Skeletal muscle tissue (tissue), 4 donors: ENCODE results near the gene NEURL1B. TPM values are rescaled to one million over a fixed set of nuclear protein-coding genes. Genes with fewer than 3 reads are reported as not detected.

Experiments
- H3K27ac ChIP-seq: one replicate; pipeline ENCODE4 v1.7.0; 2013; ENCODE audit warnings: mild to moderate bottlenecking, low read depth, low read length, inconsistent platforms
- H3K27me3 ChIP-seq, 3 donors: one replicate each; pipeline ENCODE4 v1.7.0; 2013; ENCODE audit warnings: low read length in 3 of 3; ENCODE audit not compliant: control insufficient read depth in 3 of 3, insufficient read depth in 3 of 3
- H3K36me3 ChIP-seq, 3 donors: one replicate each; pipeline ENCODE4 v1.7.0; 2013; ENCODE audit warnings: low read length in 3 of 3; ENCODE audit not compliant: control insufficient read depth in 3 of 3, insufficient read depth in 3 of 3
- H3K4me1 ChIP-seq, 3 donors: one replicate each; pipeline ENCODE4 v1.7.0; 2013; ENCODE audit warnings: low read length in 3 of 3, mild to moderate bottlenecking in 3 of 3; ENCODE audit not compliant: control insufficient read depth in 3 of 3, insufficient read depth in 3 of 3
- H3K4me3 ChIP-seq, 3 donors: one replicate each; pipeline ENCODE4 v1.7.0; 2013; ENCODE audit warnings: low read length in 3 of 3
- H3K9ac ChIP-seq, 3 donors: one replicate each; pipeline ENCODE4 v1.7.0; 2013; ENCODE audit warnings: low read length in 3 of 3, mild to moderate bottlenecking in 3 of 3, moderate library complexity in 2 of 3, low read depth in 1 of 3
- H3K9me3 ChIP-seq, 3 donors: one replicate each; pipeline ENCODE4 v1.7.0; 2013; ENCODE audit warnings: low read length in 3 of 3; ENCODE audit not compliant: control insufficient read depth in 3 of 3
- total RNA-seq: library from RNA; depleted of rRNA; stranded (reverse); fragments of >200 nt; gene quantifications from one replicate; pipeline ENCODE4 v1.2.3, GENCODE V29; 2014
- donor health status: Osteomylitis.

NEURL1B gene
- total RNA-seq, 1 donor from 2014 or later = 23.0 TPM

DNA sequence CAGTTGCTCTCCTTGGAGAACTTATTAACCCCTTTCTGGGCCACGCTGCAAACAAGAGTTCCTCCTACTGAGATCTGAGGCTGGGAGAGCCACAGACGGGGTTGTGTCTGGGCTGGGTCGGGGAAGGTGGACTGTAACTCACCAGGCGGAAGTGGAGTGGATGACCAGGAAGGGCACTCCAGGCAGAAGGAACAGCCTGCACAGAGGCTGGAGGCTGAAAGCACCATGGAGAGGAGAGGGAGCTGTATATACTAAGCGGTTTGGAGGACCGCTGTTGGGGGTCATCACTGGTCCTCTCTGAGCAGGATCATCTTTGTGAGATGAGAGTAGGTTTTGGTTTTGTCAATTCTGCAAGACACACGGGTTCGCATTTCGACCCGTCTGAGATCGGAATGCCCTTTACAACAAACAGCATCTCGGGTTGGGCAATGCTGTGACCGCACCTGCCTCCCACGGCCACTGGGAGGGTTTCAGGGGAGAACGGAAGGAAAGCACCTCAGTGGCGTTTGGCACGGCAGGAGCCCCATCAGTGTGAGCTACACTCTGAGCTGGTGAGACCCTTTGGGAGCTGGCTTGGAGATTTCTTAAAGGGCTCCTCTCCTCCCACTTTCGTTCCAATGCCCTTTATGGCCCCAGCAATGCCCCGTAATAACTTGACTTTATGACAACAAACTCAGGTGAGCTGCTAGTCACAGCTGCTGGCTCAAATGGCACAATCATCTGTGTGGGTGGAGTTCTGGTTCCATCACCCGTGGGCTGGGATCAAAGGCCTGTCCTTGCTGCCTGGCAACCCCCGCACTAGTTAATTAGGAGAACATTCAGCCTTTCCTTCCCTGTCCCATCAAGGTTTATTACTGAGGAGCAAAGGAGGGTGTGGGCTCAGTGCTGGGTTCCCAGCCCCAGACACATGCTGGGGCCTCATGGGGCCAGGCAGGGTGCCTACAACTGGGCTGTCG, 18.7 kb upstream of the NEURL1B start:
- no peaks in the 10 kb centered on the region for H3K9me3 ChIP-seq
- no peak overlapping the region for H3K27ac ChIP-seq

DNA sequence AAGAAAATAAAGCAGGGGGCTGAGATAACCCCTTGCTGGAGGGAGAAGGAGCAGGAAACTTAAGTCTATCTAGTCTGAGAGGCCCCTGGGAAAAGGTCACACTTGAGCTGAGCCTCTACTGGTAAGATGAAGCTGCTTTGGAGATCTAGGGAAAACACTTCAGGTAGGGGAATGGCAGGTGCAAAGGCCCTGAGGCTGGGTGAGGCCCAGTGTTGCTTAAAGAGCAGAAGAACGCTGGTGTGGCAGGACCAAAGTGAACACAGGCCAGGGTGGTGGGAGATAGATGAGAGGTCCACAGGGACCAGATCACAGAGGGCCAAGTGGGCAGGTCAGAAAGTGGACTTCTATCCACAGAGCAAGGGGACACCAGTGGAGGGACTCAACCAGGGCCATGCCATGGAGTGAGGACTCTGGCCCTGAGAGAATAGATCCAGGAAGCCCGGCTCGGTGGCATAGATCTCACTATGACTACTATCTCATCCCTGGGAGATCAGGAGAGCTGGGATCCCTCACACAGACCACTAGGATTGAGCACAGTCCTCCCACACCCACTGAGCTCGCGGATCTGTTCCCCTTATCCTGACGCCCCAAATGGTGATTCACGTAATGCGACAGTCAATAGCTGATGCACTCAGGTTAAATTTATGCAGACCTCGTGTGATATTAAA, 17.6 kb upstream of the NEURL1B start:
- Histone ChIP-seq H3K36me3 (no peaks in the 10 kb centered on the region), H3K27ac (no peak overlapping the region), H3K9me3 (no peaks in the 10 kb centered on the region), H3K4me1 (peaks cover 0 to 5% (median 3%) of the 10 kb centered on the region in 3 donors), H3K9ac (no peak overlapping the region), H3K4me3 (no peak overlapping the region), H3K27me3 (no peaks in the 10 kb centered on the region)

More for the DNA sequence above, 18.7 kb upstream of the NEURL1B start:
- Histone ChIP-seq H3K27me3 (no peaks in the 10 kb centered on the region), H3K4me1 (peaks cover 0 to 5% (median 3%) of the 10 kb centered on the region in 3 donors), H3K36me3 (no peaks in the 10 kb centered on the region), H3K4me3 (no peak overlapping the region), H3K9ac (no peak overlapping the region)

DNA sequence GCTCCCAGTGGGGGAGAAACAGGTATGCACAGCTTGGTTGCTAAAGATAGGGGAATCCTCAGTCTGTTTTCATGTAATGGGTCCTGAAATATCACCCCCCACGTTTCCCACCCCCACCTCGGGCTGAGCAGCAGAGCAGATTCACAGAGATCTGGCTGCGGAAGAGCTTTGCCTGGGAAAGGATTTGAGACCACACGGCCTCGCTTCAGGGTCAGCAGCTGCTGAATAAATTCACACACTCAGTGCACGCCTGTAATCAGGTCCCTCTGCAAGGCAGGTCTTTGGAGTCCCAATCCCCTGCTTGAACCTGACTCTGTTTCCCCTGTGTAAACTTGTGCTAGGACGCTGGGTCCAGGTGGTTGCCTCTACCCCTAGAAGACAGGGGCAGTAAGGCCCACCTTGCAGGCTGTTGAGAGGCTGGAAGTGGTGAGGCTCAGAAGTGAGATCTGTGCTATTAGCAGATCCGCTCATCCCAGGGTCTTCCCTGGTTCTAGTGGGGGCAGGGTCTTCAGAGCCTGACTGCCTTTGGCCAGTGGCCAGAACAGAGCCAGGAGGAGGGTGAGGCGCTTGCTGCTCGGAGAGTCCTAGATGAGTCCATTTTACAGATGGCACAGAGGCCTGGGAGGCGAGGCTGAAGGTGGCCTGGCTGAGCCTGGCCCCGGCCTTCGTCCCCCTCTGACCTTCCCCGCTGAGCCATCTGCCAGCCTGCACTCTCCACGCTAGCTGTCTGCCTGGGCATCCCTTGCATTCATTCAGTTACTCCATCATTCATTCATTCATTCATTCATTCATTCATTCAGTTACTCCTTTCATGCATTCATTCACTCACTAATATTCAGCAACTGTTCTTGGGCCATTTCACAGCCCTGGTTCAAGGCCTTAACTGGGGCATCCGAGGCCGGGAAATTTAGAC, 16.7 kb upstream of the NEURL1B start:
- Histone ChIP-seq H3K9ac (no peak overlapping the region), H3K27ac (no peak overlapping the region), H3K27me3 (no peaks in the 10 kb centered on the region), H3K4me3 (no peak overlapping the region), H3K4me1 (peaks cover 0 to 5% (median 3%) of the 10 kb centered on the region in 3 donors), H3K36me3 (no peaks in the 10 kb centered on the region), H3K9me3 (no peaks in the 10 kb centered on the region)

DNA sequence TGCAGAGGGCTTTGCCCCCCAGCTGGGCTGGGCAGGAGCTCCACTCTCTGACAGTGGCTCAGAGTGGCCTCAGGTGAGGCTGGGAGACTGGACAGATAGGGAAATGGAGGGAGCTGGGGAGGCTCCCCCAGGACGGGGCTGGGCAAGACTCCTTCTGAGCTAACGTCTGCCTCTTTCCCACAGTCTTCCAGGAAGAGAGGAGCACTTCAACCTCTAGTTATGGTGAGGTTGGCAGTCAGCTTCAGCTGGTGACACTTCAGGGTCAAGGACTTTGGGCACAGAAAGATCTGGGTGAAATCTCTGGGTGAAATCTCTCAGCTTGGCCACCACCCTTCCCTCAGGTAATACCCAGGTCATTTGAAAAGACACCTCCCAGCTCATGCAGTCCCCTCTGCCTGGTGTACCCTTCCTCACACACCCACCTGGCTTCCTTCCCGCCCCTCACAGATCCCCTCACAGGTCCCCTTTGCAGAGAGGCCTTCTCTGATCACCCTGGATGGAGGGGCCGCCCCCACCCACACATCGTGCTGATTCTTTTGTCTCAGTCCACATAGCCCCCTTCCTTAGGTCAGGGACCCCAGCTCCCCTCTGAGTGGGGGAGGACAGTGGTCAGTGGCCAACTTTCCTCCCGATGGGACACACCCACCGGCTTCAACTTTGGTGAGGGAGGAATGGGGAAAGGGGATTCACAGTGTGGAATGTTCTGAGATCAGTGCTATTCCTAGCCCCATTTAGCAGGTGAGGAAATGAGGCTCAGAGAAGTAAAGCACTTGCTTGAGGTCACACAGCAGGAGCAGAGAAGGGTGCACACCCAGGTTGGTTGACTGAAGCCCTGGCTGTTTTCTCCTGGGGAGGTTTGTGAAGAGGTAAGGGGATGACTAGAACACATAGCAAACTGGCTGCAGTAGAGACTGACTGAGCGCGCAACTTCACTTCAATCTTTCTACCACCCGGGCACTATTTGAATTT, 15.8 kb upstream of the NEURL1B start:
- Histone ChIP-seq H3K9ac (no peak overlapping the region), H3K36me3 (no peaks in the 10 kb centered on the region), H3K27me3 (no peaks in the 10 kb centered on the region), H3K4me1 (peaks cover 0 to 5% (median 3%) of the 10 kb centered on the region in 3 donors), H3K27ac (no peak overlapping the region), H3K4me3 (no peak overlapping the region), H3K9me3 (no peaks in the 10 kb centered on the region)

DNA sequence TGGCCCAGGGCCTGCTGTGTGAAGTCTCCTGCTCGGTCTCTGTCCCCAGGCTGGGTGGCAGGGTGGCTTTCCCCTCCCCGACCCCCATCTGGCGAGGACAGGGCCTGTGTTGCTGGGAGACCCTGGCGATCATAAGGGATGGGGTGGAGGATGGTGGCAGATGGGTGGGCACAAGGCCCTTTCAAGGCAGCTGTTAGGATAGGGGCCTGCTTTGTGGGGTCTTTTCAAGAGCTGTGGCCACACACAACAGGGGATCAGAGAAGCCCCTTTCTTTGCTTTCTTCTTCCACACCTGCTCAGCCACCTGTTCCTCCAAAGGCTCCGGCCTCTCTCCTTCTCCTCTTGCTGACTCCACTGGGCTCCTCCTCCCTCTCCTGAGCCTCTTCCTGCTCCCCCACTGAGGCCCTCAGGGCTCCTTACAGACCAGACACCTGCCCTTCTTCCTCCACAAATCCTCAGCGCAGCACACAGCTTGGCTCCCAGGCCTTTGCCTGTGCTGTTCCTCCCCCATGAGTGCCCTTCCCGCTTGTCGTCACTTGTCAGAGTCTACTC, 15.0 kb upstream of the NEURL1B start:
- Histone ChIP-seq H3K27me3 (no peaks in the 10 kb centered on the region), H3K4me3 (no peak overlapping the region), H3K9ac (no peak overlapping the region), H3K27ac (no peak overlapping the region), H3K9me3 (no peaks in the 10 kb centered on the region), H3K4me1 (peaks cover 0 to 5% (median 0%) of the 10 kb centered on the region in 3 donors), H3K36me3 (no peaks in the 10 kb centered on the region)

DNA sequence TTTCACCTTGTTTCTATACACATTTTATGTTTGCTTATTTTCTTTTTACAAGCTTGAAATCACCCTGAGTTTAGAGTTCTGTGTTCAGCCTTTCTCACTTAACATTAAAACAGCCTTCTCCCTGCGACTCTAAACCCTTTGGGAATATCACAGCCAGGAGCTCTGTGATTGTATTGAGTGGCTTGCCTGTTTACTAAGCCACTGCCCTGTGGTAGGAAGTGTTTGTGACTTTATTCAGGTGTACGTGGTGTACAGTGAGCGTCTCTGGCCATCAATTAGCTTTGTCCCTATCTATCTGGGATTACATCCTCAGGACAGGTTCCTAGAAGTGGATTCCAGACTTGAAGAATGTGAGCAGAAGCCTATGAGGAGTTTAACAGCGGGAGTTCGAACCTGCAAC, 11.0 kb upstream of the NEURL1B start:
- no peak overlapping the region for H3K9ac ChIP-seq
- no peaks in the 10 kb centered on the region for H3K27me3 ChIP-seq
- H3K27ac ChIP-seq = no peak overlapping the region
- H3K4me3 ChIP-seq = no peak overlapping the region
- H3K9me3 ChIP-seq = no peaks in the 10 kb centered on the region
- no peaks in the 10 kb centered on the region for H3K36me3 ChIP-seq
- no peaks in the 10 kb centered on the region for H3K4me1 ChIP-seq

DNA sequence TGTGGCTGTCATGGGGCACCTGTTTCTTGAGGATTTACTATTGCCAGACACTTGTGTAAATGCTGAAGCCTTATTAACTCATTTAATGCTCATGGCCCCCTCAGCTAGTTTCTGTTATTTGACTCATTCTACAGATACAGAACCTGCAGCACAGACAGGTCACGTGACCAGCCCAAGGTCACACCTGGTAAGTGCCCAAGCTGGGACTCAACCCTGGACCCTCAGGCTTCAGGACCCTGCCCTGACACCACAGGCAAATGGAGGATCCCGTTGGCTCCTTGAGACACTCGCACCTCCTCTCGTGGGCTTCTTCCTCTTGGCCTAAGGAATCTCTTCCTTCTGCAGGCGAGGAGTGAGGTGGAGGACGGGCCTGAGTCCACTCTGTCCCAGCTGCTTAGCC, 10.6 kb upstream of the NEURL1B start:
- Histone ChIP-seq H3K9me3 (no peaks in the 10 kb centered on the region), H3K4me3 (no peak overlapping the region), H3K36me3 (no peaks in the 10 kb centered on the region), H3K27ac (no peak overlapping the region), H3K9ac (no peak overlapping the region), H3K27me3 (no peaks in the 10 kb centered on the region), H3K4me1 (no peaks in the 10 kb centered on the region)

DNA sequence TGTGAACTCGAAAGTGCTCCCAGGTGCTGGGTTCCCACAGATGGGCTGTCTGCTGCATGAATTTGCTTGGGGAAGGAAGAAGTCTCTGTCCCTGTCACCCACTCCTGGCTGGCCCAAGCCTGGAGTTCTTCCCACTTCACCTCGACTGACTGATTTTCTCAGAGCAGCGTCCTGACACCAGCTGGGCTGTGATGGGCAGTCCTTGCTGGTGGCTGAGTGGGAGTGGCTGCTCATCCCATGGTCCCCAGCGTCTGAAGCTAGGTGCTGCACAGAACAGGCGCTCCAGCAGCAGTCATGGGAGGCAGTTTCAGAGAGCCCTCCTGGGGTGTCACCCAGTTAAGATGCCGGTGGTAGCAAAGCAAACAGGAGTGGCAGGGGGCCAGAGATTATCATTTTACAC, 10.1 kb upstream of the NEURL1B start:
- H3K27ac ChIP-seq = no peak overlapping the region
- no peaks in the 10 kb centered on the region for H3K4me1 ChIP-seq
- no peak overlapping the region for H3K9ac ChIP-seq
- no peaks in the 10 kb centered on the region for H3K36me3 ChIP-seq
- H3K4me3 ChIP-seq = no peak overlapping the region
- H3K27me3 ChIP-seq = no peaks in the 10 kb centered on the region
- no peaks in the 10 kb centered on the region for H3K9me3 ChIP-seq
